Spleen (tissue), 11 donors: Measurements from ENCODE around the gene GNPTAB. TPM values are rescaled to one million over a fixed set of nuclear protein-coding genes. Genes with fewer than 3 reads are reported as not detected.
"Not testable (repeated sequence)": the region's sequence is repeated elsewhere in the genome, so short reads cannot be mapped to it uniquely, and the experiment has no call there.

Source experiments
- DNase-seq: peaks from one replicate; pipeline ENCODE4 v3.0.0-alpha.2; 2020
- H3K27ac ChIP-seq, 8 donors: fragments of 200-600 bp; sonication (generic) in 7 of 8; 1 replicate in 4 of 8; 2 replicates in 4 of 8; pipeline versions ENCODE4 v1.5.0 to v1.8.0; 2016 to 2021; ENCODE audit warnings: inconsistent platforms in 4 of 8, mild to moderate bottlenecking in 4 of 8, moderate library complexity in 1 of 8
- H3K27me3 ChIP-seq, 7 donors: fragments of 200-600 bp; sonication (generic) in 6 of 7; replicated peaks in 1 of 7; 1 replicate in 4 of 7; 2 replicates in 3 of 7; pipeline versions ENCODE4 v1.5.0 to v1.8.0; 2016 to 2021; ENCODE audit warnings: inconsistent platforms in 3 of 7, mild to moderate bottlenecking in 1 of 7
- H3K36me3 ChIP-seq, 6 donors: fragments of 200-600 bp; sonication (generic) in 5 of 6; 1 replicate in 4 of 6; 2 replicates in 2 of 6; pipeline versions ENCODE4 v1.5.0 to v1.8.0; 2016 to 2021; ENCODE audit warnings: inconsistent platforms in 2 of 6
- H3K4me1 ChIP-seq, 6 donors: fragments of 200-600 bp; sonication (generic) in 5 of 6; 1 replicate in 3 of 6; 2 replicates in 3 of 6; pipeline versions ENCODE4 v1.5.0 to v1.8.0; 2016 to 2021; ENCODE audit warnings: inconsistent platforms in 3 of 6
- H3K4me3 ChIP-seq, 8 donors: fragments of 200-600 bp; sonication (generic) in 7 of 8; 1 replicate in 4 of 8; 2 replicates in 4 of 8; pipeline versions ENCODE4 v1.5.0 to v1.8.0; 2016 to 2021; ENCODE audit warnings: inconsistent platforms in 4 of 8, mild to moderate bottlenecking in 4 of 8, moderate library complexity in 2 of 8
- H3K9me3 ChIP-seq, 8 donors: fragments of 200-600 bp; sonication (generic) in 7 of 8; 1 replicate in 4 of 8; 2 replicates in 4 of 8; pipeline versions ENCODE4 v1.5.0 to v1.8.0; 2016 to 2021; ENCODE audit warnings: inconsistent platforms in 4 of 8
- POLR2A ChIP-seq, 3 donors: fragments of 450-650 bp; IDR thresholded peaks; one replicate each; pipeline ENCODE4 v1.5.1; 2017; ENCODE audit warnings: antibody characterized with exemption in 3 of 3, mild to moderate bottlenecking in 1 of 3
- POLR2AphosphoS5 ChIP-seq, 3 donors: sonication (generic); formaldehyde crosslinking; IDR thresholded peaks; one replicate each; pipeline ENCODE4 v1.5.1; 2017; ENCODE audit warnings: antibody characterized with exemption in 3 of 3
- WGBS, 5 donors: extraction: QIAGEN DNeasy Blood & Tissue Kit in 3 of 5; methylation state at CpG; one replicate each; pipeline versions ENCODE4 v1.1.5 to v1.1.7; 2013 to 2018; 5-methylcytosine and 5-hydroxymethylcytosine counted together
- intact Hi-C: fragments of 100-400 bp; cut with DNase I; formaldehyde crosslinking; loops from one replicate; pipeline ENCODE4 v1.15.0; 2023; ENCODE audit warnings: low total_unique reads
- polyA plus RNA-seq, 3 donors: library from polyadenylated mRNA; stranded (reverse); fragments of 200-250 nt; gene quantifications; one replicate each; pipeline ENCODE4 v1.2.1, GENCODE V29; 2013
- total RNA-seq, 7 donors: library from RNA; depleted of rRNA in 3 of 7; stranded (reverse); fragments of >200 nt in 3 of 7; fragmentation: NEBNext Ultra II Directional in 4 of 7; extraction: Animal tissue kit (Norgen Biotek cat#: 25700) in 4 of 7; gene quantifications; one replicate each; pipeline versions ENCODE4 v1.1.0 to v1.2.1, GENCODE V29; 2016 to 2021
- TF ChIP-seq, protein P1 (sequence below), 11 experiments: fragments of 200-600 bp in 7 of 11; fragments of 450-650 bp in 4 of 11; sonication (generic) in 4 of 11; IDR thresholded peaks in 8 of 11; conservative IDR thresholded peaks in 3 of 11; 1 replicate in 7 of 11; 2 replicates in 4 of 11; pipeline versions ENCODE4 v1.4.0 to v1.8.0; 2016 to 2021; ENCODE audit warnings: antibody characterized with exemption in 11 of 11, inconsistent platforms in 4 of 11, mild to moderate bottlenecking in 1 of 11
- donor health status: healthy with polysubstance abuse.
- donor health status: DM: no; HTN: no; CAD: no; lungs with moderate emphysema.
- donor health status: DM: no; HTN: no; CAD: no.
- donor health status: Bipolar disorder and iron deficiency.
- donor health status: healthy.
- donor health status: DM: no; HTN: no; CAD: no.
- donor health status: DM: yes; HTN: yes; CAD: no.

Gene GNPTAB
- total and polyA plus RNA-seq, 10 donors: 9.3 to 90.8 (median 45.2) TPM

DNA sequence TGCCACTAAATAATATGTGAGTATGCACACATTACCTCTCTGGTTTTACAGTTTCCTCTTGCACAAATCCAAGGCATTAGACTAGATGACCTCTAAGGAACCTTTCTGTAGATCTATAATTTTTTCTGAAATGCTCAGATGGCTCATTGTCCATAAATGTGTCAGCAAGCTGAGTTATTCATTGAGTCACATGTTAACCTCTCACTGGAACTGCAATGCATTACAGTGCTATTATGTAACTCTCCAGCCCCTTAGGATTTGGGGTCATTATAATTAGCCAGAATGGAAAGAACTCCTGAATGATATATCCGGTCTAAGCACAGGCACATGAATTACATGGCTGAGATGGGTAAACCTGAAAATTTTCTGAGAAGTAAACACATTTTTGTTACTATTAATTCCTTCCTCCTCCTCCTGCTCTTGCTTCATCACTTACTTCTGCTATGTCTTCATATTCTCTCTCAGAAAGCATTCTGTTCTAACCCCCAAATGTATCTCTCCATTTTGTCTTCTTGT is 26.3 kb upstream of the GNPTAB start:
- H3K4me1 ChIP-seq: peaks cover 0 to 48% (median 26%) of the 10 kb centered on the region in 6 donors
- H3K9me3 ChIP-seq: no peaks in the 10 kb centered on the region
- DNase-seq: no peak
- peak overlapping the region in 7 of 8 donors; percentile 3 to 79 (median 67) for H3K27ac ChIP-seq
- TF ChIP-seq POLR2AphosphoS5 (IDR thresholded peaks at IDR 0.05) (no peak), POLR2A (IDR thresholded peaks at IDR 0.05) (no peak)
- TF ChIP-seq, protein P1, sequence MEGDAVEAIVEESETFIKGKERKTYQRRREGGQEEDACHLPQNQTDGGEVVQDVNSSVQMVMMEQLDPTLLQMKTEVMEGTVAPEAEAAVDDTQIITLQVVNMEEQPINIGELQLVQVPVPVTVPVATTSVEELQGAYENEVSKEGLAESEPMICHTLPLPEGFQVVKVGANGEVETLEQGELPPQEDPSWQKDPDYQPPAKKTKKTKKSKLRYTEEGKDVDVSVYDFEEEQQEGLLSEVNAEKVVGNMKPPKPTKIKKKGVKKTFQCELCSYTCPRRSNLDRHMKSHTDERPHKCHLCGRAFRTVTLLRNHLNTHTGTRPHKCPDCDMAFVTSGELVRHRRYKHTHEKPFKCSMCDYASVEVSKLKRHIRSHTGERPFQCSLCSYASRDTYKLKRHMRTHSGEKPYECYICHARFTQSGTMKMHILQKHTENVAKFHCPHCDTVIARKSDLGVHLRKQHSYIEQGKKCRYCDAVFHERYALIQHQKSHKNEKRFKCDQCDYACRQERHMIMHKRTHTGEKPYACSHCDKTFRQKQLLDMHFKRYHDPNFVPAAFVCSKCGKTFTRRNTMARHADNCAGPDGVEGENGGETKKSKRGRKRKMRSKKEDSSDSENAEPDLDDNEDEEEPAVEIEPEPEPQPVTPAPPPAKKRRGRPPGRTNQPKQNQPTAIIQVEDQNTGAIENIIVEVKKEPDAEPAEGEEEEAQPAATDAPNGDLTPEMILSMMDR (IDR thresholded peaks at IDR 0.05 in 8 of 11, conservative IDR thresholded peaks at IDR 0.05 in 3 of 11): no peak
- H3K4me3 ChIP-seq: no peak overlapping the region
- no peaks in the 10 kb centered on the region for H3K27me3 ChIP-seq
- H3K36me3 ChIP-seq: no peaks in the 10 kb centered on the region
- intact Hi-C loops: no loop called here
- 19 to 69% (median 51%) methylated on average over 1 of the region's 1 CpG for WGBS, 5 donors

DNA sequence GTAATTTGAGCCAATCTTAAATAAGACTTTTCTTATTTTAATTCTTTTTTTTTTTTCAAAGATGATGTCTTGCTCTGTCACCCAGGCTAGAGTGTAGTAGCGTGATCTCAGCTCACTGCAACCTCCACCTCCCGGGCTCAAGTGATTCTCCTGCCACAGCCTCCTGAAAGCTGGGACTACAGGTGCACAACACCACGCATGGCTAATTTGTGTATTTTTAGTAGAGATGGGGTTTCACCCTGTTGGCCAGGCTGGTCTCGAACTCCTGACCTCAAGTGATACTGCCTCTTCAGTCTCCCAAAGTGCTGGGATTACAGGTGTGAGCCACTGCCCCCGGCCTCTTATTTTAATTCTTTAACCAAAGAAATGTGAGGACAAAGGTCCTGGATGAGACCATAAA is 25.9 kb upstream of the GNPTAB start:
- H3K36me3 ChIP-seq, H3K9me3 ChIP-seq, DNase-seq, H3K27me3 ChIP-seq, intact Hi-C loops, H3K4me3 ChIP-seq: not testable (repeated sequence)
- 72 to 88% (median 82%) methylated on average over 5 of the region's 5 CpGs for WGBS, 5 donors
- H3K4me1 ChIP-seq: peaks cover 0 to 48% (median 26%) of the 10 kb centered on the region in 6 donors
- peak overlapping the region in 7 of 8 donors; percentile 3 to 79 (median 67) for H3K27ac ChIP-seq

DNA sequence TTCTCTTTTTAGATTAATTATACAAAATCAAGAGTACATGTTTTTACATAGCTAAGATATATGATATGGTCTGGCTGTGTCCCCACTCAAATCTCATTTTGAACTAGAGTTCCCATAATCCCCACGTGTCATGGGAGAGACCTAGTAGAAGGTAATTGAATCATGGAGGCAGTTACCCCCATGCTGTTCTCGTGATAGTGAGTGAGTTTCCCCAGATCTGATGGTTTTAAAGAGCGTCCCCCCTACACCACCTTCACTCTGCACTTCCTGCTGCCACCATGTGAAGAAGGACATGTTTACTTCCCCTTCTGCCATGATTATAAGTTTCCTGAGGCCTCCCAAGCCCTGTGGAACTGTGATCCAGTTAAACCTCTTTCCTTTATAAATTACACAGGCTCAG is 25.2 kb upstream of the GNPTAB start:
- WGBS, 5 donors: 28 to 59% (median 47%) methylated on average over 3 of the region's 3 CpGs

DNA sequence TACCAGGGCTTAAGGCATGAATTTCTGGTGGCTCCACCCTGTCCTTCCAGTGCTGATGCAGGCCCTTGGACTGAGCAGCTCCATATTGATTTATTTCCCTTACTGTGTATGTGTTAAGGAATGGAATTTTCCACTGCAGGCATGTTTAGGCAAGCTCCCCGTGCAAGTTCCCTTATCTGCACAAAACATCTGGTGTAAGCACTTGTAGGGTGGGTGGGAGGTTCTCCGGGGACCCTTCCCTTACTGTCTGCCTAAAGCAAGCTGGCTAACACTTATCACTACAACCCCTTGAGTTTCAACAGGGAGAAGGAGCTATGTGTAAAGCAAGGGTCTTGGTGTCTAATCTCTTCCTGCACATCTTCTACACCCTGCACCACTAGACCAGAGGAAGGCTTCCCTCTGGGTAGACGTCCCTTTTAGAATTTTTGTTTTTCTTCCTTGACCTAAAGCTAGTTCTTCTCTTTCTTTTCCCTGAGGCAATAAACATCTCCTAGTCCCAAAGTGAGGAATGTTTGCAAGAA is 24.7 kb upstream of the GNPTAB start:
- no peak for DNase-seq
- WGBS, 5 donors: 8 to 16% (median 11%) methylated on average over 3 of the region's 3 CpGs
- no peak for TF ChIP-seq POLR2AphosphoS5 (IDR thresholded peaks at IDR 0.05)
- TF ChIP-seq, protein P1 (IDR thresholded peaks at IDR 0.05 in 8 of 11, conservative IDR thresholded peaks at IDR 0.05 in 3 of 11): no peak
- no peak for TF ChIP-seq POLR2A (IDR thresholded peaks at IDR 0.05)
- H3K27ac ChIP-seq: peak overlapping the region in 4 of 8 donors; percentile 33 to 79 (median 57)
- H3K4me1 ChIP-seq: peaks cover 0 to 54% (median 26%) of the 10 kb centered on the region in 6 donors
- H3K4me3 ChIP-seq: no peak overlapping the region
- H3K27me3 ChIP-seq: no peaks in the 10 kb centered on the region
- H3K36me3 ChIP-seq: no peaks in the 10 kb centered on the region
- intact Hi-C loops: no loop called here
- no peaks in the 10 kb centered on the region for H3K9me3 ChIP-seq

More for the DNA sequence above, 25.2 kb upstream of the GNPTAB start:
- no peak for DNase-seq
- Histone ChIP-seq H3K4me3 (no peak overlapping the region), H3K4me1 (peaks cover 0 to 50% (median 26%) of the 10 kb centered on the region in 6 donors), H3K27ac (peak overlapping the region in 3 of 8 donors; percentile 28 to 79 (median 67)), H3K9me3 (no peaks in the 10 kb centered on the region), H3K27me3 (no peaks in the 10 kb centered on the region), H3K36me3 (no peaks in the 10 kb centered on the region)
- TF ChIP-seq POLR2AphosphoS5 (IDR thresholded peaks at IDR 0.05): no peak
- no peak for TF ChIP-seq POLR2A (IDR thresholded peaks at IDR 0.05)
- TF ChIP-seq, protein P1 (IDR thresholded peaks at IDR 0.05 in 8 of 11, conservative IDR thresholded peaks at IDR 0.05 in 3 of 11): no peak
- intact Hi-C loops: no loop called here
